ENCODE measurements around the gene OR10H4. TPM values are rescaled to one million over a fixed set of nuclear protein-coding genes. Genes with fewer than 3 reads are reported as not detected.
"Not testable (repeated sequence)": the region's sequence is repeated elsewhere in the genome, so short reads cannot be mapped to it uniquely, and the experiment has no call there.

The OR10H4 gene
- total RNA-seq, 4 donors from 2014 or later, result not detected

GRCh38 chr19:15944401-15944800, 4.4 kb upstream of the OR10H4 start:
- peaks cover 16% of the 10 kb centered on the region for H3K9me3 ChIP-seq
- H3K4me3 ChIP-seq, result no peak overlapping the region
- no peaks in the 10 kb centered on the region for H3K4me1 ChIP-seq
- H3K27ac ChIP-seq, result no peak overlapping the region
- 71% methylated on average over 4 of the region's 4 CpGs for WGBS
- peaks cover 29% of the 10 kb centered on the region for H3K27me3 ChIP-seq
- H3K36me3 ChIP-seq, result no peaks in the 10 kb centered on the region
- no peak for DNase-seq (ENCODE audit: low spot score in 2 of 2)
- TF ChIP-seq CTCF (IDR thresholded peaks at IDR 0.05) (no peak), EP300 (IDR thresholded peaks at IDR 0.05) (no peak), POLR2AphosphoS5 (IDR thresholded peaks at IDR 0.05) (no peak), POLR2A (IDR thresholded peaks at IDR 0.05) (no peak)

- Histone ChIP-seq H3K36me3 (no peaks in the 10 kb centered on the region), H3K27ac (no peak overlapping the region), H3K4me1 (no peaks in the 10 kb centered on the region), H3K27me3 (peaks cover 20% of the 10 kb centered on the region), H3K4me3 (no peak overlapping the region), H3K9me3 (peaks cover 16% of the 10 kb centered on the region)
- TF ChIP-seq CTCF (IDR thresholded peaks at IDR 0.05) (no peak), EP300 (IDR thresholded peaks at IDR 0.05) (no peak), POLR2A (IDR thresholded peaks at IDR 0.05) (no peak), POLR2AphosphoS5 (IDR thresholded peaks at IDR 0.05) (no peak)
- no peak for DNase-seq (ENCODE audit: low spot score in 2 of 2)
- 52% methylated on average over 4 of the region's 4 CpGs for WGBS
Measured at GRCh38 chr19:15945301-15945700, 3.5 kb upstream of the OR10H4 start.

- WGBS, result 59% methylated on average over 4 of the region's 6 CpGs
- TF ChIP-seq EP300 (IDR thresholded peaks at IDR 0.05), result no peak
- Histone ChIP-seq H3K27ac (no peak overlapping the region), H3K9me3 (no peaks in the 10 kb centered on the region), H3K4me1 (no peaks in the 10 kb centered on the region), H3K36me3 (no peaks in the 10 kb centered on the region), H3K27me3 (peaks cover 35% of the 10 kb centered on the region), H3K4me3 (no peak overlapping the region)
- DNase-seq (ENCODE audit: low spot score in 2 of 2), result no peak
Measured at GRCh38 chr19:15954820-15955219, 6.0 kb downstream of the OR10H4 start.

- Histone ChIP-seq H3K27ac (no peak overlapping the region), H3K9me3 (peaks cover 3% of the 10 kb centered on the region), H3K27me3 (peaks cover 23% of the 10 kb centered on the region), H3K4me1 (no peaks in the 10 kb centered on the region), H3K36me3 (no peaks in the 10 kb centered on the region), H3K4me3 (no peak overlapping the region)
- no peak for TF ChIP-seq POLR2A (IDR thresholded peaks at IDR 0.05)
- TF ChIP-seq EP300 (IDR thresholded peaks at IDR 0.05), result no peak
- TF ChIP-seq POLR2AphosphoS5 (IDR thresholded peaks at IDR 0.05), result no peak
- no peak for TF ChIP-seq CTCF (IDR thresholded peaks at IDR 0.05)
- WGBS, result 81% methylated on average over 4 of the region's 6 CpGs
- no peak for DNase-seq (ENCODE audit: low spot score in 2 of 2)
Measured at GRCh38 chr19:15962319-15962718, 13.5 kb downstream of the OR10H4 start.

GRCh38 chr19:15964231-15964630, 15.4 kb downstream of the OR10H4 start:
- no peak overlapping the region for H3K4me3 ChIP-seq
- DNase-seq (ENCODE audit: low spot score in 2 of 2), result no peak
- no peak for TF ChIP-seq CTCF (IDR thresholded peaks at IDR 0.05)
- no peak for TF ChIP-seq POLR2A (IDR thresholded peaks at IDR 0.05)
- H3K27me3 ChIP-seq, result peaks cover 25% of the 10 kb centered on the region
- peaks cover 3% of the 10 kb centered on the region for H3K9me3 ChIP-seq
- WGBS, result 66% methylated on average over 2 of the region's 2 CpGs
- no peaks in the 10 kb centered on the region for H3K4me1 ChIP-seq
- H3K27ac ChIP-seq, result no peak overlapping the region
- H3K36me3 ChIP-seq, result no peaks in the 10 kb centered on the region

GRCh38 chr19:15971224-15971780, 22.5 kb downstream of the OR10H4 start:
- Histone ChIP-seq H3K4me3 (no peak overlapping the region), H3K36me3 (no peaks in the 10 kb centered on the region), H3K27me3 (peaks cover 6% of the 10 kb centered on the region), H3K9me3 (no peaks in the 10 kb centered on the region), H3K4me1 (no peaks in the 10 kb centered on the region), H3K27ac (no peak overlapping the region)
- DNase-seq (ENCODE audit: low spot score in 2 of 2), result no peak
- TF ChIP-seq CTCF (IDR thresholded peaks at IDR 0.05) (no peak), EP300 (IDR thresholded peaks at IDR 0.05) (no peak), POLR2AphosphoS5 (IDR thresholded peaks at IDR 0.05) (no peak), POLR2A (IDR thresholded peaks at IDR 0.05) (no peak)
- WGBS, result 37% methylated on average over 5 of the region's 5 CpGs

GRCh38 chr19:15972043-15972442, 23.2 kb downstream of the OR10H4 start:
- not testable (repeated sequence) for DNase-seq (ENCODE audit: low spot score in 2 of 2); H3K36me3 ChIP-seq; H3K4me3 ChIP-seq; H3K4me1 ChIP-seq; H3K27ac ChIP-seq; H3K9me3 ChIP-seq
- H3K27me3 ChIP-seq, result peaks cover 10% of the 10 kb centered on the region
